Measurements from ENCODE around the gene FOXM1.

FOXM1 gene

DNA sequence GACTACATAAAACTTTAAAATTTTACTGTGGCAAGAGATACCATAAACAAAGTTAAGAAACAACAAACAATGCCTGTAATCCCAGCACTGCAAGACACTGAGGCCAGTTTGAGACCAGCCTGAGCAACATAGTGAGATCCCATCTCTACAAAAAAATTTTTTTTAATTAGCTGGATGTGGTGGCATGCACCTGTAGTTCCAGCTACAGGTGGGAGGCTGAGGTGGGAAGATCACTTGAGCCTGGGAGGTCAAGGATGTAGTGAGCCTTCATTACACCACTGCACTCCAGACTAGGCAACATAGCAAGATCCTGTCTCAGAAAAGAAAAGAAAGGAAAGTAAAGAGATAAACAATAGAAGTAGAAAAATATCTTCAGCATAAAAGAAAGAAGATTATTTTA is 16.8 kb downstream of the FOXM1 start:
- TF ChIP-seq, protein P1, sequence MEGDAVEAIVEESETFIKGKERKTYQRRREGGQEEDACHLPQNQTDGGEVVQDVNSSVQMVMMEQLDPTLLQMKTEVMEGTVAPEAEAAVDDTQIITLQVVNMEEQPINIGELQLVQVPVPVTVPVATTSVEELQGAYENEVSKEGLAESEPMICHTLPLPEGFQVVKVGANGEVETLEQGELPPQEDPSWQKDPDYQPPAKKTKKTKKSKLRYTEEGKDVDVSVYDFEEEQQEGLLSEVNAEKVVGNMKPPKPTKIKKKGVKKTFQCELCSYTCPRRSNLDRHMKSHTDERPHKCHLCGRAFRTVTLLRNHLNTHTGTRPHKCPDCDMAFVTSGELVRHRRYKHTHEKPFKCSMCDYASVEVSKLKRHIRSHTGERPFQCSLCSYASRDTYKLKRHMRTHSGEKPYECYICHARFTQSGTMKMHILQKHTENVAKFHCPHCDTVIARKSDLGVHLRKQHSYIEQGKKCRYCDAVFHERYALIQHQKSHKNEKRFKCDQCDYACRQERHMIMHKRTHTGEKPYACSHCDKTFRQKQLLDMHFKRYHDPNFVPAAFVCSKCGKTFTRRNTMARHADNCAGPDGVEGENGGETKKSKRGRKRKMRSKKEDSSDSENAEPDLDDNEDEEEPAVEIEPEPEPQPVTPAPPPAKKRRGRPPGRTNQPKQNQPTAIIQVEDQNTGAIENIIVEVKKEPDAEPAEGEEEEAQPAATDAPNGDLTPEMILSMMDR (conservative IDR thresholded peaks at IDR 0.05; ENCODE audit: low read depth, low read length), result no peak
- H3K4me3 ChIP-seq (ENCODE audit: low read depth, low read length), result no peak overlapping the region
- DNase-seq (ENCODE audit: low read depth), result no peak

DNA sequence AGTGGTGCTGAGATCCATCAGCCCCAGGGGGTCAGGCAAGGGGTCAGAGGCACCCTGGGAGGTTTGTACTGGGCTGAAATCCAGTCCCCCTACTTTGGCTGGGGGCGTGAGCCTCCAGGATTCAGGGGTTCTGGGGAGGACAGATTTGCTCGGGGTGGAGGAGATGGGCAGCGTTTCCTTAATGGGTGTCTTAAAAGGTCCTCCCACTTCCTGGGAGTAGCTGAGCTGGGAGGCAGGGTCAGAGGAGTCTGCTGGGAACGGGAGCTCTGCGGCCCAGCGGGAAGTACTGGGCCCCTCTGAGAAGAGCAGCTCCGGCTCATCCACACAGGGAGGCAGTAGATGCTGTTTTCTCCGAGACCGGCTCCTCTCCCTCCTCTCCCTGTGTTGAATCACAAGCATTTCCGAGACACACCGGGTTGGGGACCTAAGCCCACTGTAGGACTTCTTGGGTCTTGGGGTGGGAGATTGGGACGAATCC is 18.0 kb downstream of the FOXM1 start:
- H3K4me3 ChIP-seq (ENCODE audit: low read depth, low read length), result no peak overlapping the region
- TF ChIP-seq, protein P1 (conservative IDR thresholded peaks at IDR 0.05; ENCODE audit: low read depth, low read length), result peak; percentile 23

DNA sequence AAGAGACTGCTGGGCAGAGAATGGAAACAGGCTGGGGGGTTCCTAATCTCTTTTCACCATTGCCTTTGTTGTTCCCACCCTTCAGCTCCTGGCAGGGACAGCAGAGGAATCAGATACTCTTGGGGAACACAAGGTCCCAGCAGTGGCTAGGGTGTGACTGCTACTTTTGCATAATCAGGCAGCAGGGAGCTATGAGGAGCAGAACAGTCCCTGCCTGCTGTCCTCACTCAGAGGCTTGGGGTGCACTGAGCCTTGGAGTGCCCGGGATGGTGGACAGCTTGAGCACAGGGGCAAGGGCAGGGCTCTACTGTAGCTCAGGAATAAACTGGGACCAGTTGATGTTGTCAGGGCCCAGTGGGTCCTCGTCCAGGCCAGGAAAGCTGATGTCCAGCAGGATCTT is 18.6 kb downstream of the FOXM1 start:
- DNase-seq (ENCODE audit: low read depth), result no peak
- TF ChIP-seq, protein P1 (conservative IDR thresholded peaks at IDR 0.05; ENCODE audit: low read depth, low read length), result no peak
- H3K4me3 ChIP-seq (ENCODE audit: low read depth, low read length), result no peak overlapping the region

More for the DNA sequence above, 18.0 kb downstream of the FOXM1 start:
- DNase-seq (ENCODE audit: low read depth), result peak; percentile 59

DNA sequence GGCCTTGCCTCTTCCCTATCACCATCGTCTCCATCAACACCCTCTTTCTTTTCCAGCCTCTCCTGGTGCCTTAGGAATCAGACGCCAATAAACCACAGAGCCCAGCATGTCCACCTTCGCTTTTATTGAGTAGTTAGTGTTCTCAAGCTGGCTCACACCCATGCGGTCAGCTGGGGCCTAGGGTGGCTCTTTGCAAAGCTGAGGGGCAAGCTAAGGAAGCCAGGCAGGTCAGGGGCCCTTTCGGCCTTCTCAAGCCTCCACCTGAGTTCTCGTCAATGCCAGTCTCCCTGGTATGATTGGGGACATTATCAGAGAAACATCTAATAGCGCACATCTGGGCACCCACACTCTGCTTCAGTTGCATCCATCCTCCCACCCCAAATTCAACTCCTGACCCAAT is 19.4 kb downstream of the FOXM1 start:
- TF ChIP-seq, protein P1 (conservative IDR thresholded peaks at IDR 0.05; ENCODE audit: low read depth, low read length), result no peak
- H3K4me3 ChIP-seq (ENCODE audit: low read depth, low read length), result no peak overlapping the region
- DNase-seq (ENCODE audit: low read depth), result no peak

DNA sequence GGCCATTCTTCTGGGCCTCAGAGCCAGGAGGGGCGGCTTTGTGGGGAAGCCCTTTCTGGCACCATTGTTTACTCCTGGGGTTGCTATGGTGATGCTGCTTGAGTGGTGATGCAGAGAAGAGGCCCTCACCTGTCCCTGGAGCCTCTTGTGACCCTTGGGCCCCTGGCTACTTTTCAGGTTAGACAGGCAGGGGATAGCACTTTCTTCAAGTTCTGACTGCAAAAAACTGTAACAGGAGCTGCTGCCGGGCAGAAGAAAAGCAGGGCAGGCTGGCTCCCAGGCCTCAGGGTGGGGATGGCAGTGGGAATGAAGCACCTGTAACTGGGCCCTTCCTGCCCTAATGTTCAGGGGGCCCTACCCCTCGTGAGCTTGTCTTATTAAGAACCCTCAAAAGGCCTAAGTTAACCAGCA is 19.9 kb downstream of the FOXM1 start, which contains the start of gene TEX52:
TEX52 (minus strand) TSS at position 19 of the 411 bp plus-strand sequence; CDS start at position 6, 13 bp downstream.
- TF ChIP-seq, protein P1 (conservative IDR thresholded peaks at IDR 0.05; ENCODE audit: low read depth, low read length), result no peak
- H3K4me3 ChIP-seq (ENCODE audit: low read depth, low read length), result no peak within 1 kb of the TSS
- DNase-seq (ENCODE audit: low read depth), result no peak

DNA sequence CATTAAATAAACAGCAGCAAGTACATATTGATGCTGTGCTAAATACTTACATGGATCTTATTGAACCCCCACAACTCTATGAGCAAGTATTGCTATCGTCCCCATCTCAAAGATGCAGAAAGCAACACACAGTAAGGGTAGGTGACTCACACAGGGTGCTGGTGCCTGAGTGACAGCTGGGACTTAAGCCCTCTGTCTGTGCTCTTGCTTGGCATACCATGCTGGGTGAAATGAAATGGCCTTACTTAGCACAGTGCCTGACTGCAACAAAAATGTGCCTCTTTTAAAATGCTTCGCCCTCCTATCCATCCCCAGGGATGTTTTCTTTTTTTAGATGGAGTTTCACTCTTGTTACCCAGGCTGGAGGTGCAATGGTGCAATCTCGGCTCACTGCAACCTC is 20.9 kb downstream of the FOXM1 start:
- H3K4me3 ChIP-seq (ENCODE audit: low read depth, low read length), result no peak overlapping the region
- no peak for DNase-seq (ENCODE audit: low read depth)
- TF ChIP-seq, protein P1 (conservative IDR thresholded peaks at IDR 0.05; ENCODE audit: low read depth, low read length), result no peak

DNA sequence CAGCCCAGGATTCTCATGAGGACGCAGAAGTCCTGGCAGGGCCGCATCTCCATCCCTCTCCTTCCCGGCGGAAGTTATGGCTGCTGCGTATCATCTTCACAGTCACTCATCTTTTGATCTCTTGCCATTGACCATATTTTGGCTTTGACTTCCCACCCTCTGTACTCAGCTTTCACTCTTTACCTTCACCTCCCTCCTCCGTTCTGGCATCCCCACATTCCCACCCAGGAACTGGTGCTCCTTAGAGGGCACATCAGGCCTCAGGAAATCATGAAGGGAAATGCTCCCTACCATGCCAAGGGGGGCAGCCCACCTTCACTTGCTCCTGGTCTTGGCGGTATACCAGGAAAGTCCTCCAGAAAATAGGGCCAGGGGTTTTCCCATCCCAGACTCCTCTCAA is 21.4 kb downstream of the FOXM1 start:
- TF ChIP-seq, protein P1 (conservative IDR thresholded peaks at IDR 0.05; ENCODE audit: low read depth, low read length), result no peak
- no peak for DNase-seq (ENCODE audit: low read depth)
- H3K4me3 ChIP-seq (ENCODE audit: low read depth, low read length), result no peak overlapping the region
